HFFc6 (cell line): Measurements from ENCODE around the gene SERTAD2. TPM values are rescaled to one million over a fixed set of nuclear protein-coding genes. Genes with fewer than 3 reads are reported as not detected.

Experiments
- DNase-seq: peaks from one replicate; pipeline ENCODE4 v3.0.0-alpha.2; 2018
- H3K27ac Mint-ChIP-seq: 2 replicates; pipeline ENCODE4 v1.8.0; 2020; ENCODE audit warnings: mild to moderate bottlenecking, mixed read lengths
- H3K27me3 Mint-ChIP-seq: 2 replicates; pipeline ENCODE4 v1.8.0; 2021; ENCODE audit warnings: mild to moderate bottlenecking, moderate library complexity, mixed read lengths; ENCODE audit not compliant: insufficient read depth
- H3K36me3 Mint-ChIP-seq: 2 replicates; pipeline ENCODE4 v1.8.0; 2021; ENCODE audit warnings: low read depth, mixed read lengths
- H3K4me1 Mint-ChIP-seq: 2 replicates; pipeline ENCODE4 v1.8.0; 2020; ENCODE audit warnings: low read depth, mixed read lengths
- H3K4me3 Mint-ChIP-seq: 2 replicates; pipeline ENCODE4 v1.8.0; 2020; ENCODE audit warnings: mild to moderate bottlenecking, moderate library complexity, mixed read lengths
- H3K9me3 Mint-ChIP-seq: 2 replicates; pipeline ENCODE4 v1.8.0; 2020; ENCODE audit warnings: mild to moderate bottlenecking, mixed read lengths
- total RNA-seq, 6 experiments: library from RNA; stranded (reverse); fragmentation: NEBNext Ultra II Directional; extraction: Animal tissue kit (Norgen Biotek cat#: 25700); gene quantifications; 2 replicates in 1 of 6; 3 replicates in 5 of 6; pipeline ENCODE4 v1.2.3, GENCODE V29; 2021
- TF ChIP-seq, protein P1 (sequence below): fragments of 200-600 bp; sonication (generic); IDR thresholded peaks from 2 replicates; pipeline ENCODE4 v1.5.0; 2021; ENCODE audit warnings: antibody characterized with exemption, mild to moderate bottlenecking

SERTAD2 gene
- total RNA-seq, 6 experiments from 2014 or later: 22.2 to 33.9 (median 29.1) TPM

- no peaks in the 10 kb centered on the region for H3K27me3 Mint-ChIP-seq
- H3K4me1 Mint-ChIP-seq: peaks cover 20% of the 10 kb centered on the region
- H3K36me3 Mint-ChIP-seq: no peaks in the 10 kb centered on the region
- no peaks in the 10 kb centered on the region for H3K9me3 Mint-ChIP-seq
- no peak overlapping the region for H3K27ac Mint-ChIP-seq
- TF ChIP-seq, protein P1, sequence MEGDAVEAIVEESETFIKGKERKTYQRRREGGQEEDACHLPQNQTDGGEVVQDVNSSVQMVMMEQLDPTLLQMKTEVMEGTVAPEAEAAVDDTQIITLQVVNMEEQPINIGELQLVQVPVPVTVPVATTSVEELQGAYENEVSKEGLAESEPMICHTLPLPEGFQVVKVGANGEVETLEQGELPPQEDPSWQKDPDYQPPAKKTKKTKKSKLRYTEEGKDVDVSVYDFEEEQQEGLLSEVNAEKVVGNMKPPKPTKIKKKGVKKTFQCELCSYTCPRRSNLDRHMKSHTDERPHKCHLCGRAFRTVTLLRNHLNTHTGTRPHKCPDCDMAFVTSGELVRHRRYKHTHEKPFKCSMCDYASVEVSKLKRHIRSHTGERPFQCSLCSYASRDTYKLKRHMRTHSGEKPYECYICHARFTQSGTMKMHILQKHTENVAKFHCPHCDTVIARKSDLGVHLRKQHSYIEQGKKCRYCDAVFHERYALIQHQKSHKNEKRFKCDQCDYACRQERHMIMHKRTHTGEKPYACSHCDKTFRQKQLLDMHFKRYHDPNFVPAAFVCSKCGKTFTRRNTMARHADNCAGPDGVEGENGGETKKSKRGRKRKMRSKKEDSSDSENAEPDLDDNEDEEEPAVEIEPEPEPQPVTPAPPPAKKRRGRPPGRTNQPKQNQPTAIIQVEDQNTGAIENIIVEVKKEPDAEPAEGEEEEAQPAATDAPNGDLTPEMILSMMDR: no peak
- H3K4me3 Mint-ChIP-seq: no peak overlapping the region
- no peak for DNase-seq
Measured at GRCh38 chr2:64665709-64666108, 12.0 kb upstream of the SERTAD2 start.

- TF ChIP-seq, protein P1: no peak
- H3K36me3 Mint-ChIP-seq: no peaks in the 10 kb centered on the region
- no peak overlapping the region for H3K4me3 Mint-ChIP-seq
- peaks cover 20% of the 10 kb centered on the region for H3K4me1 Mint-ChIP-seq
- no peaks in the 10 kb centered on the region for H3K9me3 Mint-ChIP-seq
- H3K27me3 Mint-ChIP-seq: no peaks in the 10 kb centered on the region
- no peak for DNase-seq
- no peak overlapping the region for H3K27ac Mint-ChIP-seq
Measured at GRCh38 chr2:64663402-64663801, 9.7 kb upstream of the SERTAD2 start.

DNA sequence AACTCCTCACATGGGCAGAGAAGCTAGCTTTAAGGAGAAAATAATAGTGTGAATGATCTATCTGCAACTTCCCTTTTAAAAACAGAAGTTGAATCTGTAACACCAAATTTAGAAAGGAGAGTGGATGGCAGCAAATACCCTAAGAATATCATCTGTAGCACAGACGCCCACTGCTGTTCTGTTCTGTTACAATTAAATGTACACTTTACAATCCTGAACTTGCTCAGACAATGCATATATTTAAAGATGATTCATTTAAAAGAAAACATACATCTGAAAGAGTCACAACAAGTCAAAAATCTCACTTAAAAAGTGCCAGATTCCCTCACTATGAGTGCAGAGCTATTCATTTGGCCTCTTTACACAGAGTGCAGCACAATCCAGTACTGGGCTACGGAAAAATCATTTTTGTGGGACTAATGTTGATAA is 8.0 kb upstream of the SERTAD2 start:
- no peaks in the 10 kb centered on the region for H3K36me3 Mint-ChIP-seq
- H3K4me3 Mint-ChIP-seq: no peak overlapping the region
- no peaks in the 10 kb centered on the region for H3K27me3 Mint-ChIP-seq
- TF ChIP-seq, protein P1: 0 out of 2 replicates have a peak, but pooled peaks have one; percentile 9
- no peak for DNase-seq
- H3K4me1 Mint-ChIP-seq: peaks cover 14% of the 10 kb centered on the region
- no peak overlapping the region; the same call in 1 of the 2 replicates for H3K27ac Mint-ChIP-seq
- H3K9me3 Mint-ChIP-seq: no peaks in the 10 kb centered on the region

- no peak for DNase-seq
Measured at GRCh38 chr2:64659252-64659651, 5.5 kb upstream of the SERTAD2 start.

GRCh38 chr2:64658269-64658668 is 4.6 kb upstream of the SERTAD2 start:
- no peaks in the 10 kb centered on the region for H3K36me3 Mint-ChIP-seq
- no peaks in the 10 kb centered on the region for H3K27me3 Mint-ChIP-seq
- DNase-seq: no peak
- no peak overlapping the region for H3K27ac Mint-ChIP-seq
- TF ChIP-seq, protein P1: no peak
- no peak overlapping the region for H3K4me3 Mint-ChIP-seq
- H3K9me3 Mint-ChIP-seq: no peaks in the 10 kb centered on the region
- H3K4me1 Mint-ChIP-seq: peaks cover 37% of the 10 kb centered on the region

More at GRCh38 chr2:64659252-64659651, 5.5 kb upstream of the SERTAD2 start:
- Mint-ChIP-seq H3K27ac (no peak overlapping the region), H3K4me1 (peaks cover 37% of the 10 kb centered on the region), H3K9me3 (no peaks in the 10 kb centered on the region), H3K36me3 (no peaks in the 10 kb centered on the region), H3K4me3 (no peak overlapping the region), H3K27me3 (no peaks in the 10 kb centered on the region)
- TF ChIP-seq, protein P1: no peak

GRCh38 chr2:64657411-64657810 is 3.7 kb upstream of the SERTAD2 start:
- no peaks in the 10 kb centered on the region for H3K36me3 Mint-ChIP-seq
- H3K4me1 Mint-ChIP-seq: peaks cover 35% of the 10 kb centered on the region
- no peaks in the 10 kb centered on the region for H3K9me3 Mint-ChIP-seq
- TF ChIP-seq, protein P1: no peak
- H3K27me3 Mint-ChIP-seq: no peaks in the 10 kb centered on the region
- DNase-seq: no peak
- H3K27ac Mint-ChIP-seq: no peak overlapping the region
- H3K4me3 Mint-ChIP-seq: no peak overlapping the region
